ENCODE results near the gene PAK4.

DNA sequence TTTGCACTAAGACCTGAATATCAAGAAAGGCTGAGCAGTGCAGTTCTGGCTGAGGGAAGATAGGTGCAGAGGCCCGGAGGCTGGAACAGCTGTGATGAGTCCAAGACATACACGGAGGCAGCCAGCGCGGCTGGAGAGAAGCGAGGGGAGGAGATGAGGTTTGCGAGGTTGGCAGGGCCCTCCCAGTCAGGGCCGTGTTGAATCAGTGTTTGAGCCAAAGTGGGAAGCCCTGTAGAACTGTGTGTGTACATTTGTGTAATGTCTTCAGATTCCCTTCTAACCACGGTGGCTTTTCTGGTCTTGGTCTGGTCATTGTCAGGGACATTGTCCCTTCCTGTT is 34.9 kb downstream of the PAK4 start:
- TF ChIP-seq, protein P1, sequence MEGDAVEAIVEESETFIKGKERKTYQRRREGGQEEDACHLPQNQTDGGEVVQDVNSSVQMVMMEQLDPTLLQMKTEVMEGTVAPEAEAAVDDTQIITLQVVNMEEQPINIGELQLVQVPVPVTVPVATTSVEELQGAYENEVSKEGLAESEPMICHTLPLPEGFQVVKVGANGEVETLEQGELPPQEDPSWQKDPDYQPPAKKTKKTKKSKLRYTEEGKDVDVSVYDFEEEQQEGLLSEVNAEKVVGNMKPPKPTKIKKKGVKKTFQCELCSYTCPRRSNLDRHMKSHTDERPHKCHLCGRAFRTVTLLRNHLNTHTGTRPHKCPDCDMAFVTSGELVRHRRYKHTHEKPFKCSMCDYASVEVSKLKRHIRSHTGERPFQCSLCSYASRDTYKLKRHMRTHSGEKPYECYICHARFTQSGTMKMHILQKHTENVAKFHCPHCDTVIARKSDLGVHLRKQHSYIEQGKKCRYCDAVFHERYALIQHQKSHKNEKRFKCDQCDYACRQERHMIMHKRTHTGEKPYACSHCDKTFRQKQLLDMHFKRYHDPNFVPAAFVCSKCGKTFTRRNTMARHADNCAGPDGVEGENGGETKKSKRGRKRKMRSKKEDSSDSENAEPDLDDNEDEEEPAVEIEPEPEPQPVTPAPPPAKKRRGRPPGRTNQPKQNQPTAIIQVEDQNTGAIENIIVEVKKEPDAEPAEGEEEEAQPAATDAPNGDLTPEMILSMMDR (IDR thresholded peaks at IDR 0.05): no peak
- TF ChIP-seq, protein P2, sequence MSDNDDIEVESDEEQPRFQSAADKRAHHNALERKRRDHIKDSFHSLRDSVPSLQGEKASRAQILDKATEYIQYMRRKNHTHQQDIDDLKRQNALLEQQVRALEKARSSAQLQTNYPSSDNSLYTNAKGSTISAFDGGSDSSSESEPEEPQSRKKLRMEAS (IDR thresholded peaks at IDR 0.05; ENCODE audit: low read depth): no peak
